Ishikawa (cell line): ENCODE data around the gene EPAS1.

Experiments
- FOXM1 ChIP-seq: IDR thresholded peaks from 2 replicates; pipeline ENCODE4 v1.6.1; 2012; ENCODE audit warnings: low read depth, borderline replicate concordance
- YY1 ChIP-seq: IDR thresholded peaks from 2 replicates; pipeline ENCODE4 v1.6.1; 2012; ENCODE audit warnings: low read depth

- TF ChIP-seq FOXM1: no peak
- no peak for TF ChIP-seq YY1
These were observed 83.1 kb downstream of the EPAS1 start for GRCh38 chr2:46380038-46380940.
